Thoracic aorta (tissue), 2 donors: ENCODE results near the gene SLC35B3. TPM values are rescaled to one million over a fixed set of nuclear protein-coding genes. Genes with fewer than 3 reads are reported as not detected.
"Not testable (repeated sequence)": the region's sequence is repeated elsewhere in the genome, so short reads cannot be mapped to it uniquely, and the experiment has no call there.

Source experiments
- ATAC-seq: fragments of 150-250 bp; one replicate; pipeline ENCODE4 v1.8.0; 2017; ENCODE audit warnings: low read depth; ENCODE audit not compliant: insufficient number of reproducible peaks, low FRiP score
- DNase-seq: peaks from one replicate; pipeline ENCODE4 v3.0.0-alpha.2; 2020; ENCODE audit warnings: low spot score
- H3K27ac ChIP-seq, 2 donors: fragments of 200-600 bp; sonication (generic); 1 replicate in 1 of 2; 2 replicates in 1 of 2; pipeline ENCODE4 v1.5.1; 2016; ENCODE audit warnings: mild to moderate bottlenecking in 2 of 2, moderate library complexity in 2 of 2
- H3K27me3 ChIP-seq: fragments of 200-600 bp; sonication (generic); replicated peaks from 2 replicates; pipeline ENCODE4 v1.6.0; 2016; ENCODE audit warnings: mild to moderate bottlenecking; ENCODE audit not compliant: insufficient read depth
- H3K36me3 ChIP-seq: fragments of 200-600 bp; sonication (generic); one replicate; pipeline ENCODE4 v1.5.1; 2016
- H3K4me1 ChIP-seq, 2 donors: fragments of 200-600 bp; sonication (generic); 1 replicate in 1 of 2; 2 replicates in 1 of 2; pipeline versions ENCODE4 v1.5.1 to v1.6.0; 2016; ENCODE audit warnings: low read depth in 2 of 2, mild to moderate bottlenecking in 1 of 2; ENCODE audit not compliant: control insufficient read depth in 1 of 2
- H3K4me3 ChIP-seq: fragments of 200-600 bp; sonication (generic); 2 replicates; pipeline ENCODE4 v1.5.1; 2016; ENCODE audit warnings: mild to moderate bottlenecking
- H3K9me3 ChIP-seq: fragments of 200-600 bp; sonication (generic); 2 replicates; pipeline ENCODE4 v1.5.1; 2016
- CTCF ChIP-seq: fragments of 200-600 bp; sonication (generic); IDR thresholded peaks from one replicate; pipeline ENCODE4 v1.5.1; 2019; ENCODE audit warnings: antibody characterized with exemption
- total RNA-seq, 2 donors: library from RNA; depleted of rRNA; stranded (reverse); fragments of >200 nt; gene quantifications; one replicate each; pipeline versions ENCODE4 v1.1.0 to v1.2.3, GENCODE V29; 2016

SLC35B3 gene
- total RNA-seq, 2 donors from 2014 or later: 8.6 to 12.0 TPM

GRCh38 chr6:8468552-8469356 is 33.4 kb upstream of the SLC35B3 start:
- no peak for TF ChIP-seq CTCF
- Histone ChIP-seq H3K9me3 (no peaks in the 10 kb centered on the region), H3K27me3 (no peaks in the 10 kb centered on the region), H3K4me3 (no peak overlapping the region), H3K36me3 (no peaks in the 10 kb centered on the region), H3K27ac (no peak overlapping the region), H3K4me1 (no peaks in the 10 kb centered on the region)
- no peak for ATAC-seq
- DNase-seq: no peak

GRCh38 chr6:8462694-8463093 is 27.3 kb upstream of the SLC35B3 start:
- no peak for TF ChIP-seq CTCF
- H3K27me3 ChIP-seq: no peaks in the 10 kb centered on the region
- ATAC-seq: no peak

GRCh38 chr6:8462169-8462568 is 26.8 kb upstream of the SLC35B3 start:
- Histone ChIP-seq H3K9me3 (peaks cover 2% of the 10 kb centered on the region), H3K27me3 (no peaks in the 10 kb centered on the region), H3K4me1 (no peaks in the 10 kb centered on the region), H3K27ac (no peak overlapping the region), H3K4me3 (no peak overlapping the region), H3K36me3 (no peaks in the 10 kb centered on the region)
- no peak for DNase-seq
- no peak for TF ChIP-seq CTCF
- no peak for ATAC-seq

More at GRCh38 chr6:8462694-8463093, 27.3 kb upstream of the SLC35B3 start:
- Histone ChIP-seq H3K36me3 (no peaks in the 10 kb centered on the region), H3K27ac (no peak overlapping the region), H3K4me1 (no peaks in the 10 kb centered on the region), H3K9me3 (no peaks in the 10 kb centered on the region), H3K4me3 (no peak overlapping the region)
- no peak for DNase-seq

- Histone ChIP-seq H3K27me3 (no peaks in the 10 kb centered on the region), H3K36me3 (no peaks in the 10 kb centered on the region), H3K9me3 (no peaks in the 10 kb centered on the region), H3K27ac (no peak overlapping the region), H3K4me1 (no peaks in the 10 kb centered on the region), H3K4me3 (no peak overlapping the region)
- DNase-seq (no peak), ATAC-seq (no peak)
- no peak for TF ChIP-seq CTCF
These were observed 11.0 kb upstream of the SLC35B3 start for GRCh38 chr6:8446391-8446790.

GRCh38 chr6:8445930-8446329 is 10.6 kb upstream of the SLC35B3 start:
- H3K4me3 ChIP-seq, H3K27ac ChIP-seq, H3K36me3 ChIP-seq, H3K9me3 ChIP-seq, ATAC-seq, DNase-seq, H3K27me3 ChIP-seq, H3K4me1 ChIP-seq: not testable (repeated sequence)

GRCh38 chr6:8442150-8442549 is 6.8 kb upstream of the SLC35B3 start:
- no peak for TF ChIP-seq CTCF
- Histone ChIP-seq H3K4me3 (no peak overlapping the region), H3K27me3 (no peaks in the 10 kb centered on the region), H3K4me1 (no peaks in the 10 kb centered on the region), H3K9me3 (no peaks in the 10 kb centered on the region), H3K36me3 (no peaks in the 10 kb centered on the region), H3K27ac (no peak overlapping the region)
- DNase-seq (no peak), ATAC-seq (no peak)
